Femur (tissue), 1 donor: Measurements from ENCODE around the gene KCNH5.

Experiments
- DNase-seq: peaks from one replicate; pipeline ENCODE4 v3.0.0-alpha.2; 2017

KCNH5 gene

GRCh38 chr14:62736048-62737043 is 308.9 kb downstream of the KCNH5 start:
- no peak for DNase-seq

DNA sequence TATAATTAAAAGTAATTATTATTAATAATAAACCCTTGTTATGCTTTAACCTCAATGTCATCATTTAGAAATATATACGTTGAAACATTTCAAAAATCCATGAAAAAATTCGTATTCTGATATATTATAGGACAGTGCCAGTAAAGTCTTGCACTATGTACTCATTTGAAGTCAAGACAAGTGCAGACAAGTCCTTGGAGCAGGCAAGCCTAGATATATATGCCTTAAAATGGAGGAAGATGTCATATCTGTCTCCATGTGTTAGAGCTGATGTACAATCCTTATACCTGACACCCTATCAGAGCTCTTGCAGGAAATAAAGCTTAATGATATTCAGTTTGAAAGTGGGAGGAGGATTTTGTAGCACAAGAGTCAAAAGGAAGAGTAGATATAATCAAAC is 310.4 kb downstream of the KCNH5 start:
- DNase-seq: no peak

- no peak for DNase-seq
These were observed 322.9 kb downstream of the KCNH5 start for GRCh38 chr14:62722406-62722805.

DNA sequence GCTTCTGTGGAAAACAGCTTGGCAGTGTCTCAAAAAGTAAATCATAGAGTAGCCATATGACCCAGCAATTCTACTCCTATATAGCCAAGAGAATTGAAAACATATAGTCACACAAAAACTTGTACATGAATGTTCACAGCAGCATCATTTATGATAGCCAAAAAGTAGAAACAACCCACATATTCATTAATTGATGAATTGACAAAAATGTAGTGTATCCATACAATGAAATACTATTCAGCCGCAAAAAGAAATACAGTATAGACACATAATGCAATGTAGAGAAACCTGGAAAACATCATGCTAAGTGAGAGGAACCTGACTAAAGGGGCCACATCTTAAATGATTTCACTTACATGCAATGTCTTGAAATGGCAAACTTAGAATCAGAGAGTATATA is 326.6 kb downstream of the KCNH5 start:
- no peak for DNase-seq

DNA sequence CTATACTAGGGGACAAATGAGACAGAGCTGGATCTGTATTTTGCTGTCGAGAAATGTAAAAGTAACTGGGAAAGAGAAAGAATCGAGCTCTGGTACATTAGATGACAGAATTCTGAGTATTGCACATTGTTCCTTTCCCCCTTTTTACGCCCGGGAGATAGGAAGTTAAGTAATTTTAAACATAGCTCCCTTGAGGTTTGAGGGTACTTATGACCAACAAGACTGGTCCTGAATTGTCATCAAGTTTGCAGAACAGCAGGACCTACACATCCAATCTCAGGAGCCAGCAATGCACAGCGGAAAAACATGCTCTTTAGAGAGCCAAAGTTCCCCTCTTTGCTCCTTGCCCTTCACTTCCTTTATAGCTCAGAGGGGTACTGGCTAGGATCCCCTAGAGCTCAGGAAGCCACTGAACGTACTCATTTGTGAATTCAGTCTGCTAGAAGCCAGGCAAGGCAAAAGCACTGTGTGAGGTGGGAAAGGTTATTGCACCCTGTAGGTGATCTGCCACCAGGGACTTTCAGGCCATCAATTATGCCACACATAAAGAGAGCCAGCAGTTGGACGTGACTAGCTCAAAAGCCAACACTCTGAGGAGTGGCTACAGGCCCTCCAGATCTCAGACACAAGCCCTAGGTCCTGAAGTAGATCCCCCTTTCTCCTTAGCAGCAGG is 333.8 kb downstream of the KCNH5 start:
- no peak for DNase-seq

DNA sequence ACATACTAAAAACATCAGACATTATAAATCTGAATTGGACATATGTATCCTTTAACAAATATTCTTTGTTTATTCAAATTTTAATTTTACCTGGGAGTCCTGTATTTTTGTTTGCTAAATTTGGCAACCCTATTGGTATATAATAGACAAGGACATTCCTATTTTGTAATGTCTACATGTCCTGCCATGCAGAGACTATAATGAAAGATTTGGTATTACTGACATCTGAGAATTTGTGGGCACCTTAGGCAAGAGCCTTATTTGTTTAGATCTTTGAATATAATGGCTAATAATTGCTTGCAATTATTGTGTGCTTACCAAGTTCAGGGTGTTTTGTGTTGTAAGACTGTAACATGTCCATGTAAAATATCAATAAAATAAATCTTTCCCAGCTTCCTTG is 334.4 kb downstream of the KCNH5 start:
- DNase-seq: no peak

DNA sequence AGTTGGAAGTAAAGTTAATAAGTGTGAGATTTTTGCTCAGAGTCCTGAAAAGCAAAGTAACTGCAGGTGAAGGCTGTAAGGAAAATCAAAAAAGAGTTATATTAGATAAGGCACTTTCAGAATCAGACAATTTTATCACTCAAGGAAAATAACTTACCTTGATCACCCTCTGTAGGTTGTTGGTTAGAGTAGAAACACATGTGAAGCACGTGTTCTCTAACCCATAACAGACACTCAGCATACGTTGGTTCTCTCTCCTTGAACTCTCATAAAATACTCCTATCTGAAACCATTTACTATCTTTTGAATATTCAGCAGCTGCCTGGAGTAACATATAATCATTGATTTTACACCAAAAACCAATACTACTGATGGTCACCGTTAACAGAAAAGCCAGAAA is 335.5 kb downstream of the KCNH5 start:
- no peak for DNase-seq

- no peak for DNase-seq
These were observed 339.0 kb downstream of the KCNH5 start for GRCh38 chr14:62706217-62706616.

GRCh38 chr14:62697461-62697860 is 347.8 kb downstream of the KCNH5 start:
- no peak for DNase-seq

DNA sequence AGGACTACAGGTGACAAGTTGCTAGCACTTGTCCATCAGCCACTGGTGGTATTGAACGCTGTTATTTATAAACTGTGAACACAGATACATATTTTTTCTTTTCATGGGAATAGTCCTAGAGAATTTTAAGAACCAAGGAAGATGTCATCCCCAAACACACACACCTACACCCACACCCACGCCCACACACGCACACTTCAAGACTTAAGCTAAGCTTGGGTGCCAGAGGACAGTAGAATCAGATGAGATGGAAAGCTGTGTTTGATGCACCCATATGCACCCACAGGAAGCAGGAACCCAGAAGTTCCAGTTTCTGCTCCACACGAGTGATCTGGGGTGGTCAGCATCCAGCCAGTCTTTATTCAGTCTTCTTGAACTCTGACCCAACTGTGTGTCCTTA is 348.3 kb downstream of the KCNH5 start:
- DNase-seq: no peak

GRCh38 chr14:62696331-62696924 is 348.8 kb downstream of the KCNH5 start:
- no peak for DNase-seq

DNA sequence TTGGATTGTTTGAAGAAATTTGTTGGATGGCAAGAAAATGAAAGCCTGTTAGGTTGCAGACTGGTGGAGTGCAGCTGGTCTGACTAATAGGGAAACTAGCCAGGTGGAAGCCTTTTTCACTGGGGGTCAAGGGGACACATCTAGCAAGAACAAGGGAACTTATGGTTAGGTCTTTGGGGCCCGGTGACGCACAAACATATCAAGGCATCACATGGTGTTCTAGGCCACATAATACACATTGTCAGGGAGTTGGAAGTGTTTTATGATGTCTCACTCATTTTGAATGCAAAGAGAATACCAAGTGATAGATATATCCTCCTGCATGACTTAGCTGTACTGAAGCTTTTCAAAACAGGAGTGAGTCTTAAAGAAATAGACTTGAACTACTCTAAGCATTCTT is 351.2 kb downstream of the KCNH5 start:
- no peak for DNase-seq

DNA sequence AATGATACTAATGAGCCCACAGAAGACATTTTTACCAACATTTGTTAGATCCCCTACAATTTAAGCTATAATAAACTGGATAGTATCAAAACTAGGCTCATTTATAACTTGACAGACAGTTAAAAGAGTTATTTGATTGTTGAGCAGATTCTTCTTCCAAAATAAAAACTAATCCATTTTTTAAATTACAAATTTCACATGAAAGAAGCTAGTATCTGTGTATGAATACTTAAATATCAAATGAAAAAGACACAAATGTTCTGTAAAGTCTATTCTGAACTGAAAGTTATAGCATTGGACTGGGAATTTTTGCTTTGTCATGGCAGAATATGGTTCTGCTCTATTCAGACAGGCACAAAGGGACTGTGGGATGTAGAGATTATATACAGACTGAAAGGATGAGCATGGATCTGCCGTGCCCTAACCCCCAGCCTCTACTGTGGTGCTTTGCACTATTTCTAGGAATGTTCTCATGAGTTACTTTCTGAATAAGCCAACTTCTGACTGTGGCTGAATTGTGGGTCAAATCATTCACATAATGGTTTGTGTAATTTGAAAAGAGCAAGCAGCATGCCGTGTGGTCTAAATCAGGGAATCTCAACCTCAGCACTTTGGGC is 352.7 kb downstream of the KCNH5 start:
- no peak for DNase-seq

DNA sequence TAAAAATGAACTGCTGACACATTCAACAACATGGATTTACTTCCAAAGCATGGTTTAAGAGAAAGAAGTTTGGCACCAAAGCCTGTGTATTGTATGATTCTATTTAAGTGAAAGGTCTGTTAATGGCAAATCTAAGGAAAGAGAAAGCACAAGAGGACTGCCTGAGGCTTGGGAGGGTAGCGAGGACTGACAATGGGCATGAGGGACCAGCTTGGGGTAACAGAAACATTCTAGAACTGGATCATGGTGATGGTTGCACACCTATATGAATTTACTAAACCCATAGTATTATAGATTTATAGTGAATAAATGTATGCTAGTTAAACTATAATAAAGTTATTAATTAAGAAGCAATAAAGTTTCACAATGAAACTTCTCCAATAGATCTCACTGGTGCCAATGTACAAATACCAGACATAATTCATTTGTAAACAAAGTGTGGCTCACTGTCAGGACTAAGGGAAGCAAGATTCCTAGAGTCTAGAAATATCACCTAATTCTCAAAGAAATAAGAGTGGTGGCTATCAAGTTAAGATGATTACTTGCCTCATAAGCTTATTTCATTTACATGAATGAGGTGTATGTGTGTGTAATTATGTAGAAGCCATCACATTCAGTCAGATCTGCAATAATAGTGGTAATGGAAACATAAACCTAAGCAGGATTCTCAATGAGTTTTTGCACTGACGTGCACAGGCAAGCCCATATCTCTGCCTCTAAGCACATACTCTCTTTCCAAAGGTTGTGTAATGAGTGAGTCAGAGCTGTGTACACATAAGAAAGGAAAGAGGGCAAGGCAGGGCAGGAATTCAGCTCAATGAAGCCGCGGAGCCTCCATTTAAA is 353.4 kb downstream of the KCNH5 start:
- no peak for DNase-seq

GRCh38 chr14:62689733-62690132 is 355.5 kb downstream of the KCNH5 start:
- DNase-seq: no peak

GRCh38 chr14:62687818-62688217 is 357.4 kb downstream of the KCNH5 start:
- DNase-seq: no peak

DNA sequence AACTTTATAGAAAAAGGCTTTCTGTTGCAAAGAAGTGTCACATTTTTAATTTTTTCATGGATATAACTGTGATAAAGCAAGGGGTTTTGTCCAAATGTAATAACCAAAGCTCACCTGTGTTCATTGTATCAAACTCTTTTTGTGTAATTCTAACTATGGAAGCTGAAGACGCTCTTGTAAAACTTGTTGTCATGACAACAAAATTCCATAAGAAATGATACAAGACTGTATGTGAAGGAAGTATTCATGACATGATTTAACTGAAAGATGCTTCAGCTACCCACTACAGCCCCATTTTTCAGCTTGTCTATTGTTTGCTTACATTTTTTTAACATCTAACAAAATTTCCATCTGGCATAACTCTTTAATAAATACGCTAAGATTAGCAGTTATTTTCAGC is 360.9 kb downstream of the KCNH5 start:
- no peak for DNase-seq

DNA sequence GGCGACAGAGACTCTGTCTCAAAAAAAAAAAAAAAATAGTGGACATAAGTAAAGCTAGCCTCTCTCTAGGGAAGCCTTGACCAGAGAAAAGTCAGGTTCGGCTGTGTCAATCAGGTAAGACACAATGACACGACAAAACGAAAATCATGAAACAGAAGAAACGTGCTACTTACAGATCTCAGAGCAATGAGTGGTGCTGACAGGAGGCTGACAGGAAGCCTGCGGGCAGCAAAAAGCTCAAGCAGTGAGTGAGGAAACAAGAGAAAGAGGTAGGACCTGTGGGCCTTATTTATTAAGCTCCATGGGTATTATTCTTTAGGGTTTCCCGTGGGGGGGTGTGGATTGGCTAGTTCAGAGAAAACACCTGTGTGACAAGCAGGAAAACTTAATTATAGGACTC is 363.1 kb downstream of the KCNH5 start:
- DNase-seq: no peak

GRCh38 chr14:62674563-62675237 is 370.6 kb downstream of the KCNH5 start:
- no peak for DNase-seq

GRCh38 chr14:62673014-62673755 is 372.1 kb downstream of the KCNH5 start:
- no peak for DNase-seq

GRCh38 chr14:62670526-62670925 is 374.7 kb downstream of the KCNH5 start:
- DNase-seq: no peak
